Urothelium cell line (cell line): Measurements from ENCODE around the gene EXOSC2.

ENCODE experiments used
- DNase-seq: peaks from one replicate; pipeline ENCODE4 v3.0.0; 2011; ENCODE audit warnings: low spot score, mixed read lengths
- FAIRE-seq: peaks from 2 replicates; lab custom pipeline; 2011; peaks lifted over from hg19 to GRCh38; lab: Jason Lieb, UNC

EXOSC2 gene

DNA sequence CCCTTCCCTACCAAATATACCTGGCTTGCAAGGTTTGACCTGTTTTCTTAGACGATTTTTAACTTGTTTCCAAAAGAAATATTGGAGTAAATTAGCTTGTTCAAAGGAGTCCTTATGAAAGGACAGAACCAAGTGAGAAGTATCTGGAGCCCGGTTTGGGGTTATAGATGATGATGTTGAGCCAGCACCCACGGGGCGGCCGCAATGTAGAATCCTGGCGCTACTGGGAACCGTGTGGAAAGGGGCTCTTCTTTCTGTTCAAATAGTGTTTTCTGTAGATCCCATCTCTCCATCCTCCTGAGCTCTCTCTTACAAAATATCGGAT is 517 bp upstream of the EXOSC2 start:
- no peak for DNase-seq
- no peak for FAIRE-seq

DNA sequence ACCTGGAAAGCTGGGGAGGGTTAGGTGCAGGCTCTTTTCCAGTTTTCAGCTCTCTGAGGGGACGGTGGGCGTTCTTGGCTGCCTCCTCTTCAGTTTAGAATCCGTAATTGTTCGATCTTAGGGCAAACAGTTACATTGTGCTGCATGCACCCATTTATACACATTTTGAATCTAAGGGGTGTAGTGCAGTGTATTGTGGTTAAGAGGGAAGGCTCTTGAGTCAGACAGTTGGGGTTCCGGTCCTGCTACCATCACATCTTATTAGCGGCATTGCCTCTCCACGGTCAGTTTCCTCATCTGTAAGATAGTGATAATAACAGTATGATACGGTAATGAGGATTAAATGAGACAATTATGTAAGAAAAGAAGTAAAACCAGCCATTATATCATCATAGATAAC is 625 bp downstream of the EXOSC2 start:
- DNase-seq (no peak), FAIRE-seq (no peak)

DNA sequence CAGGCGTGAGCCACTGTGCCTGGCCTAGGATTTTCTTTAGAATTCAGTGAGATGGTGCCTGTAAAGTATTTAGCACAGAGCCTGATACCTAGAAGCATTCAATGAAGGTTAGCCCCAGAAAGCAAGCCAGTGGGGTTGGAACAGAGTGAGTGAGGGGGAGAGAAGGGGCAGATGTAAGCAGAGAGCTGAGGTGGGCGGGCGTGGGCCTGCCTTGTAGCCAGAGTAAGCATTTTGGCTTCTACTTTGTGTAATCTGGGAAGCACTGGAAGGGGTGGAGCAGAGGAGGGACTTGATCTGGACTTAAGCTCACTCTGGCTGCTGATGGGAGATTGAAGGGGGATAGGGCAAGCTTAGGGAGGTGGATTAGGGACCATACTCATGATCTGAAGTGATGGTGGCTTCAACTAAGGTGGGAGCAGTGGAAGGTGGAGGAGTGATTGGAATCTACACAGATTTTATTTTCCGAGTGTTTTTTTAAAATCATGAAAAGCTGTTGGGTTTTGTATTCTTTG is 2.6 kb downstream of the EXOSC2 start:
- FAIRE-seq = no peak
- no peak for DNase-seq

DNA sequence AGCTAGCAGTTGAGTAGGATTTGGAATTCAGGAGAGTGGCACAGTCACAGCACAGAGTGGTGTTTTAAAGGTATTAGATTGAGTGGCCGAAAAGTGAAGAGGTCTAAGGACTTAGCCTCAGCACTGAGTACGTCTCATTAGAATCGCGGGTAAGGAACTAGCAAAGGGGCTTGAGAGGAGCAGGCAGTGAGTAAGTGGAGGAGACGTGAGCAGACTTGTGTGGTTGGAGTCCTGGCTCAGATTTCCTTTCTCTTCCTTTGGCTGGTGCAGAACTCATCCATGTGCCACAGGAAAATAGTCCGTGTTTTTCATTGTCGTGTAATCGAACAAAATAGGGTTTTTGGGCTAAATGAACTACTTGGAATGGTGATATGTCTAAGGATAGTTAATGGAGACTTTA is 3.4 kb downstream of the EXOSC2 start:
- no peak for FAIRE-seq
- no peak for DNase-seq

DNA sequence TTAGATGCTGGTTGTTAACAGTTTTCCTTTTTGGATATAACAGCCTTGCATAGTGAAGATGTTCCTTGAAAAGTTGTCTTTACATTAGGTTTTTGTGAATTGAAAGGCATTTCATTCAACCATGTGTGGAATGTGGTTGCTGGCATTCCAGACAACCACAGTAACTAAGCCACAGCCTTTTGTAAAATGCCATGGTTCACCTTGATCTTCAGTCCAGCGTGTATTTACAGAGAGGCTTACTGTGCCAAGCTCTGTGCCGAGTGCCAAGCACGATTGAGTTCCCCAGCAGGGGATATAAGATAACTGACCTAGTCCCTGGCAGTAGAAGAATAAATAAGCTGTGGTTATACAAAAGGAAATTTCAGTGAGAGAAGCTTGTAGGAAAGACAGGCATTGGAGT is 4.9 kb downstream of the EXOSC2 start:
- DNase-seq (peak; percentile 28), FAIRE-seq (no peak)

DNA sequence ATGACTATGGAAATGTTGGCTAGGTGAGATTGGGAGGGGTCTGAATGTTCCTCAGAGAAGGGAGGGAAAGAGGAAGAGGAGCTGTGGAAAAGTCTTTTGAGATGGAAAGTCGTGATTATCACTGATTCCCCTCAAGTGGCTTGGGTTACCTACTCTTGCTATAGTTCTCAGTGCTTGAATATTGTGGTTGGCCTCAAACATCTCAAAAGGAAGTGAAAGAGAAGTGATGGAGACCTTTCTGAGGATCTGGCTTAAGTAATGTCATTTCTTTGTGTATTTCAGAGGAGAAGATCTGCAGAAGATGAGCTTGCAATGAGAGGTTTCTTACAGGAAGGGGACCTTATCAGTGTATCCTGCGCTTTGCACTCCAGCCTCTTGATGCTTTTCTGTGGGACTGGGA is 5.5 kb downstream of the EXOSC2 start:
- no peak for DNase-seq
- no peak for FAIRE-seq

DNA sequence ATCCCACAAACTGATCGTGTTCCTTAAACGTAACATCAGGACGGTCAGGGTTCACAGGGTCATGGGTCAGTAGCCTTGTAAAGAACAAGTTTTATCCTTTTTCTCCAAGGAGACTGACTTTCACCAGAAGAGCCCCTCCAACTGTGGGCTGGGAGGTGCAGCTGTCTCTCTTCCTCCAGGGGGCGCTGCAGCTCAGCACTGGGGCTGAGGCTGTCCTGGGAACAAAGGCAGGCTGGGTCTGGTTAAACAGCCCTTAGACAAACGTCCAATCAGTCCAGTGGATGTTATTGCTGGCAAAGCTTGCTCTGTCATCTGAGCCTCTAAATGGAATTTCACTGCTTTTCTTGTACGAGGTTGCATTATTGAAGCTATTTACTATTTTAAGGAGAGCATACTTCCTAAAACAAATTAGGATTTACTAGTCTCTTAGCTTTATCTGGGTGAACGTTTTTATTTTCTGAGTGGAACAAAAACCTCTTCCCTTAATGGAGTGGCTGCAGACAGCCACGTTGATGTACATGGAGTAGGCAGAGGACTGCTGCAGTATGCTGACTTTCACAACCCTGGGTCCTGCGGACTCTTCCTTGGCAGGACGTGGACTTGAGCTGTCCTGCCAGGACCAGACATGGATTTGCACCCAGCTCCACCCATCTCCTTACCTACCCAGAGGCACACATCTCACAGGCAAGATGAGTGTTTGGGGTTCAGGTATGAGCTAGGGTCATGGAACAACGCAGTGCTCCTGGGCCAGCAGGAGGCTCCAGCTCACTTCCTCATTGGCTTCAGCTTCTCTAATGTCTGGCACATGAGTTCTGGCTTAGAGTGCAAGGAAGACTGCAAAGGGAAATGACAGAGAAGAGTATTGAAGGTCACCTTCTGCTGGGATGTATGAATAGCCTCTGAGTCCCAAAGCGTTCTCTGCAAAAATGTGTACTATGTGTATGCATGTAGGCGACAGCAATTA is 7.8 kb downstream of the EXOSC2 start:
- DNase-seq (peak; percentile 56), FAIRE-seq (no peak)

DNA sequence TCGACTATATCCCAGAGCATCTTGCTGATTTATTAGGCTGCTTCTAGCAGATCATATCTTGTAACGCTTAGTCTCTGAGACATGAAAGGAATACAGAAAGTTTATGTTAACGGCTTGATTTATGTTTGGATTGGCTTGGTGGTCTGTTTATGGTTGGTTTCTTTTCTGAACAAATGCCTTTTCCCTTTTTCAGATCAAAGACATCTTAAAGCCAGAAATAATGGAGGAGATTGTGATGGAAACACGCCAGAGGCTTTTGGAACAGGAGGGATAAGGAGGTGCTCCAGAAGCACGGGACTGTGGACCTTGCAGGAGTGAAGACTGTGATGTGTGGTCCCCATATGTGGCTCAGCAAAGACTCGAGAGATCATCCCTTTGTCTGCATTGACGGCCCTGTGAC is 9.9 kb downstream of the EXOSC2 start:
- DNase-seq = no peak
- FAIRE-seq = no peak

DNA sequence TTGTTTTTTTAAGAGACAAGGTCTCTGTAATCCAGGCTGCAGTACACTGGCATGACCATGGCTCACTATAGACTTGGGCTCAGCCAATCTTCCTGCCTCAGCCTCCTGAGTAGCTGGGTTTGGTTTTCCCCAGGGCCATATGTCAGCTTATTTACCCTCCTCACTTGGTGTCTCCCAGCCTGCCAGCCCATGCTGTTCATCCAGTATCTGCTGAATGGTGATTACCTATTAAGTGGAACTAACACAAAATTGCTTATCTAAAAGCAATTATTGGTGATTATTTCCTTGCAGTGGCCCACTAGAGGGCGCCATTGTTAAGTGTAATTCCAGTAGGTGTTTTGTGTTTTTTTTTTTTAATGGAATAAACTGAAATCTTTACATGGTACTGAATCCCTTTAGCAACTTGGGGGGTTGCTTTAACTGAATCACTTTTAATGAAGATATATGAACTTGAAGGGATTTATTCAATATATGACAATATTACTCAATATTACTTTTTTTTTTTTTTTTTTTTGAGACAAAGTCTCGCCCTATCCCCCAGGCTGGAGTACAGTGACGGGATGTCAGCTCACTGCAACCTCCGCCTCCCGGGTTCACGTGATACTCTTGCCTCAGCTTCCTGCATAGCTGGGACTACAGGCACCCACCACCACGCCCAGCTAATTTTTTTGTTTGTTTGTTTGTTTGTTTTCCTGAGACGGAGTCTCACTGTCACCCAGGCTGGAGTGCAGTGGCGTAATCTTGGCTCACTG is 13.8 kb downstream of the EXOSC2 start:
- FAIRE-seq = no peak
- no peak for DNase-seq

DNA sequence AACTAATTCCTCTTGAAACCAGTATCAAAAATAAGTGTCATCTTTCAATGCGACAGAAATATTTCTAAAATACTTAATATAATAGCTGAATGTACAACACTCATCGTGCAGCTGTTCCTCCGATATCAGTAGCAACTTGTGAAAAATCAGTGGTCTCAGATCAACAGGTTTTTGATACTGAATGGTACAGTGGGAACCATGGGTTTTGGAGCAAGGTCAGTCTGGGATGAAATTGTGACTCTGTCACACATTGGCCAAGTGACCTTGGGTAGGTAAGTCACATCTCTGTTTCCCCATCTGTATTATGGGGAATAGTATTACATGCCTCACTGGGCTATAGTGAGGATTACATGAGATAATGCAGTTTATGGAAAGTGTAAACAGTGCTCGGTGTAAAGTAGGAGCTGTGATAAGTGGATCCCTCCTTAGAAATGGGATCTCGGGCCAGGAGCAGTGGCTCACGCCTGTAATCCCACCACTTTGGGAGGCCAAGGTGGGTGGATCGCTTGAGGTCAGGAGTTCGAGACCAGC is 17.3 kb downstream of the EXOSC2 start:
- DNase-seq (no peak), FAIRE-seq (no peak)

DNA sequence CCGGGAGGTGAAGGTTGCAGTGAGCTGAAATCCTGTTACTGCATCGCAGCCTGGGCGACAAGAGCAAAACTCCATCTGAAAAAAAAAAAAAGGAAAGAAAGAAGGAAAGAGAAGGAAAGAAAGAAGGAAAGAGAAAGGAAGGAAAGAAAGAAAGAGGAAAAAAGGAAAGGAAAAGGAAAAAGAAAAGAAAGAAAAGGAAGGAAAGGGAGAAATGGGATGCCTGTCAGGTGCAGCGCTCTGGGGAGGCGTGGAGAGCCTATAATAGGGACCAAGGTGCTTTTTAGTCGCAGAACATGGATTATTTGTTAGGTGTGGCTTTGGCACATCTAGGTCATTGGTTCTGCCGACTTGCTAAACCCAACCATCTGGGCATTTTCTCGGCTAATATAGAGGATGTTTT is 17.9 kb downstream of the EXOSC2 start:
- DNase-seq (no peak), FAIRE-seq (no peak)

DNA sequence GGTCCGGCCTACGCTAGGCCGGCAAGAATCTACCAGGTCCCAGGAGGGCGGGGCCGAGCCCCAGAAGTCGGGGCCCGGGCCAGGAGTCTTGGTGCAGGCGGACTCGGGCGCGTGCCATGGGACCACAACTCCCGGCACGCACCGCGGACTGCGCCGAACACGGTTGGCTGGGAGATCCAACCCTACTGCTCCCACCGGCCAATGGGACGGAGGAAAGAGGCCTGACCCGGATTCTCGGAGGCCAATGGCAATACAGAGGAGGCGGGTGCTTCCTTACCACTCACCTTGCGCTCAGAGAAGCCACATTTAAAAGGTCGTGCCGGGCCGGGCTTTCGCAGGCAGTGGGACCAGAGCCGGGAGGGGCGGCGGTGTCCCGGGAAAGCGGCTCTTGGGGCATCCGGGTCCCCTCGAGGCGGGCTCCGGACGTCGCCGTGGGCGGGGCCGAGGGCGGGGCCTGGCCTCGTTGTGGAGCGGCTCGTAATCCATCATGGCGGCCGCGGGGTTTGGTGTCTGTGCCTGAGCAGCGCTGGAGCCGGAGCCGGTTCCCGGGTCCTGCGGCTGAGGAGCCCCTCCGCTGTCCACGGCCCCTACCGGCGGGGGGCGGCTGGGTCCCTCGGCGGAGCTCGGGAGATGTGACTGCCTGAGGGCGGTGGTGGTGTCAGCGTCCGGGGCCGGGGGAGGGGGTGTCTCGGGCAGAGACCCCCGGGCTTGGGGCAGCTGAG is 19.1 kb downstream of the EXOSC2 start:
- peak; percentile 96 for DNase-seq
- no peak for FAIRE-seq

DNA sequence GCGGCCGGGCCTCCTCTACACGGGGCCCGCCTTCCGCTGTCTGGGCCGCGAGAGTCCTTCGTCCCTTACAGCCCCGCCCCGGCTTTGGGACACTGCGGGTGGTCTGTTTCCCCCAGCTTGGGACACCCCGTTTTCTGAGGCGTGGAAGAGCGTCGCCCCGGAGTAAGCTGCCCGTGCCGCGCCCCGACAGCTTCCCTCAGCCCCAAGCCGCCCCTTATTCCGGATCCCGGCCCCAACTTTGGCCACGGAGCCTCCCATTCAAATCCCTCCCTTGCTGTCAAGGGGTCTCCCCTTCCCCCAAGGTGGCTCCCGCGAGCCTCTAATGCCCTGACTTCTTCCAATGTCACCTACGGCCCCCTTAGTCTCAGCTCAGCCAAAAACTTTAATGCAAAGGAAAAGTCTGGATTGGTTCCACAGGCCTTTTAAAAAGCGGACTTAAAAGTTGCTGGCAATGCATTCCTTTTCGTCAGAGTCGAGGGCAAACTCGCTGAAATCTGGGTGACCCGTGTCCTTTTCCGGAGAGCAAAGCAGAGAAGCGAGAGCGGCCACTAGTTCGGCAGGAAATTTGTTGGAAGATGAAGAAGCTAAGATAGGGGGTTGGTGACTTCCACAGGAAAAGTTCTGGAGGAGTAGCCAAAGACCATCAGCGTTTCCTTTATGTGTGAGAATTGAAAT is 19.8 kb downstream of the EXOSC2 start:
- DNase-seq = no peak

DNA sequence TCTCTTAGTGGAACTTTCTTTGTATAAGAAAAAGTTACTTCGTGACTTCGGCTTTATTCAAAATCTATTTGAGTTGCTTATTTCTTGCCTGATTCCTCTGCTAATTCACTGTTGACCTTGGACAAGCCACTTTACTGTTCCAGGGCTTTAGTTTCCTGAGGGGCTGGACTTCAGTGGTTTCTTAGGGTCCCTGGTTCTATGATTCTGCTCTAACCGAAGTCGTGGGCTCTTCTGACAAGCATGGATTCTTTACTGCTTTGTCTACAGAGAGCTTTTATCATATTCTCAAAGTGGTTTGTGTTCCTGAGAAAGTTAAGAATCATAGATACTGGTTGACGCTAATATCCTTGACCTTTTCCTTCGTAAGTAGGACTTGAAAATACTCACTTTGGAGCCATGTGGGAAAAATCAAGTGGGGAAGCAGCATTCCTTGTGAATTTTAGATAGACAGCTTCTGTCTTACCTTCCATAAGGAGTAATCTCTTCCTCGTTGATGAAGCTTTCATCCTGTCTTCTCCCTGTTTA is 21.1 kb downstream of the EXOSC2 start:
- DNase-seq = no peak
- no peak for FAIRE-seq

More for the DNA sequence above, 19.8 kb downstream of the EXOSC2 start:
- FAIRE-seq = no peak

DNA sequence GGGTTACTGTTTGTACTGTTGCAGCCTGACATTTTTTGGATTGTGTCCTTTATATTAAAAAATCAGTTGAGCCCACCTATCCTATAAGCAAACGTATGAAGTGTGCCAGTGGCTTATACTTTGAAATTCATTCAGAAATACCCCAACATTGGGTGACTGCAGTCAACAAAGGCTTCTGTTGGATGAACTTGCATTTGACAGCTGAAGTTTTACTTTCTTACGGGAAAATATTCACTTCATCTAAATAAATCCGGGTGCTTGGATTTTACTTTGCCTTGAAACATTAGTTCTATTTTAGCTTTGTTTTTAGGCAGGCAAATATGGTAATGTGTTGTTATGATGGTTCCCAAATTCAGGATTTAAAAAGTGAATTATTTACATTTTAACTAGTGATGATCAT is 21.7 kb downstream of the EXOSC2 start:
- DNase-seq = no peak
- FAIRE-seq = no peak

DNA sequence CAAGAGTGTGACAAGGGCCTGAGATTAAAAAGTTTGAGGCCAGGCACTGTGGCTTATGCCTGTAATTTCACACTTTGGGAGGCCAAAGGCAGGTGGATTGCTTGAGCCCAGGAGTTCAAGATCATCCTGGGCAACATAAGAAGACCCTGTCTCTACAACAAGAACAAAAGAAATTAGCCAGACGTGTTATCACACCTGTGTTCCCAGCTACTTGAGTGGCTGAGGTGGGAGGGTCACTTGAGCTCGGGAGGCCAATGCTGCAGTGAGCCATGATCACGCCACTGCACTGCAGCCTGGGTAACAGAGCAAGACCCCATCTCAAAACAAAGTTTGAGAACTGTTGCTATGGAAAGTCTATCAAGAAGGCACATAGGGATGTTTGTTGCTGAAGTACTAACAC is 25.0 kb downstream of the EXOSC2 start:
- DNase-seq (no peak), FAIRE-seq (no peak)

DNA sequence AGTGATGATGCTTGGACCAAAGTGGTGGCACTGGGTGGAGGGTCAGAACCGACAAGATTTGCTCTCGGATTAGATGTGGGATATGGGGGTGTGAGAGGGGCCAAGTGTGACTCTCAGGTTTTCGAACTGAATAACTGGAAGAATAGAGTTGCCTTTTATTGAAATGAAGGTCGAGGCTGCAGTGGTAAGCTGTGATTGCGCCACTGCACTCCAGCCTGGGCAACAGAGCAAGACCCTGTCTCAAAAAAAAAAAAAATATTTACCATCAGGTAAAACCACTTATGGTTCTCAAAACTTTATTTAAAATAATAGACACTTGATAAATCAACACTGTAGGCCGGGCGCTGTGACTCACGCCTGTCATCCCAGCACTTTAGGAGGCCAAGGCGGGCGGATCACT is 27.2 kb downstream of the EXOSC2 start:
- DNase-seq (no peak), FAIRE-seq (no peak)

DNA sequence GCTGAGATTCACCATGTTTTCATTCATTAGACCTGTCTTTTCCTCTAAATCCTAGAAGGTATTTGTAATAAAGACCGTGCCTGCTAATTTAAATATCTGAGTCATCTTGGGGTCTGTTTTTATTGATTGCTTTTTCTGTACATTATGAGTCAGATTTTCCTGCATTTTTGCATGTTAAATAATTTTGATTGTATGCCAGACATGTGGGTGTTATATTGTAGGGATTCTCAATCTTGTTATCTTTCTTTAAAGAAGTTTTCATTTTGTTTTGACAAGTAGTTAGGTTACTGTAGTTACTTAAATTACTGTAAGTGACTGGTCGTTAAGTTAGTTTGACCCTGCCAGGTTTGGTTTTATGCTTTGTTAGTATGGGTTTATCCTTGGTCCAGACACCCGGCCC is 35.1 kb downstream of the EXOSC2 start:
- DNase-seq = no peak

DNA sequence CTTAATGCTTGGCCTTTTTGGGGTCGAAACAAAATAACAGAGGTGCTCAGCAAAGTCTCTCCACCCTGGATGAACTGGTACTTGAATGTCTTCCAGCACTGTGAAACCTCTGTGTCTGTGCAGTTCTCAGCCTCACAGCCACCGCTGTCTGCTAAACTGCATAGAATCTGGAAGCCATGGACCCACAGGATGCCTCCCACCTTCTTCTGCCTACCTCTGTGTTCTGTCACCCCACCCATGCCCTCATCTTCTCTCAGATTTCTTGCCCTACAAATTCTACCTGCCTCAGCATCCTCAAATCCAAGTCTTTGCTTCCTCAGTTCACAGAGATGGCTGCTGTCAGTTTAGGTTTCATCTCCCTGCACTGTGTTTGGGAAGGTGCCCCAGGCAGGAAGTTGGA is 35.6 kb downstream of the EXOSC2 start:
- DNase-seq = no peak
- no peak for FAIRE-seq

More for the DNA sequence above, 35.1 kb downstream of the EXOSC2 start:
- no peak for FAIRE-seq

DNA sequence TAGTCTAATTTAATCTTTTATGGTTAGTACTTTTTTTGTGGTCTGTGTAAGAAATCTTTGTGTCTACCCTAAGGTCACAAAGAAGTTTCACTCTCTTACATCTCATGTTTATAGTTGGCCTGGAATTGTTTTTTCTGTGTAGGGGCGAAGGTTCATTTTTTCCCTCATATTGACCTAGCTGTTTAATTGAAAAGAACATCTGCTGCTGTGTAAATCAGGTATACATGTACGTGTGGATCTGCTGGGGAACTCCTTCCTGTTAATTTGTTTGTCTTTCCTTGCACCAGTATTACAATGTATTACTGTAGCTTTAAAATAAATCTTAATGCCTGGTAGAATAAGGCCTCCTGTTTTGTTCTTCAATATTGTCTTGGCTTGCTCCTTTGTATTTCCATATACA is 37.8 kb downstream of the EXOSC2 start:
- FAIRE-seq (no peak), DNase-seq (no peak)
